ENCODE results near the gene MT1E.
"Not testable (repeated sequence)": the region's sequence is repeated elsewhere in the genome, so short reads cannot be mapped to it uniquely, and the experiment has no call there.

GRCh38 chr16:56671691-56672090 is 46.1 kb downstream of the MT1E start:
- TF ChIP-seq POLR2A, CTCF (IDR thresholded peaks at IDR 0.05): not testable (repeated sequence)

All from adrenal gland (tissue), 5 donors.